ENCODE measurements around the gene NKX1-1. TPM values are rescaled to one million over a fixed set of nuclear protein-coding genes. Genes with fewer than 3 reads are reported as not detected.

NKX1-1 gene
- total and polyA plus RNA-seq, 9 of the 15 experiments (the other 6 are each of a cell fraction or from before 2014, with no cell fraction given), result not detected

DNA sequence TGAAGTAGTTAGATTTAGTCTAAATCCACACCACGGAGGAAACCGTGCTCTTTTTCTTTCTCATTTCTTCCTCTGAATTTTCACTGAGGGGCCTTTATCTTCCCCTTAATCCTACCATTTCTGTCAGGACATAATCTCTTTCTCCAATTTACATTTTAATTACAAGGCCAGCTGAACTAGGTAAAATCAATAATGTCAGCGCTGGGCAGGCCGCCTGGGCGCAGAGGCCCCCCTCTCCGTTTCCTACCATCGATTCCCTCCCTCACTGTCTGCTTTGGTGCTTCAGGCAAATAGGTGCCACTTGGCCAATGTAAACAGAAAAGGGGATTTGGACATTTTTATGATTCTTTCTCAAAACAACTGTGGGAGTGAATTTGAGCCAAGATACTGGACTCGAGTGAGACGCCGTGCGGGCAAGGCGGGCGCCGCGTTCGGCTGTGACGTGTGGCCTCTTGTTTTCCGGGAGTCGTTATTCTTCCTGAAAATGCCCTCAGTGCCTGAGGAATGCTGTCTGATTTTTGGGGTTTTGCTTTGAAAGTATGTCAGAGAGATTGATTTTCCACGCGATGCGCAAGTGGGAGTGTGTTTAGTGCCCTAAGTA is 36.7 kb downstream of the NKX1-1 start:
- ChIA-PET CTCF (ENCODE audit: low intra/inter-chr PET ratio) (no interaction called here), POLR2A (no interaction called here)
- DNase-seq (ENCODE audit: extremely low read depth in 1 of 4, low spot score in 3 of 4) (no peak), FAIRE-seq (no peak), ATAC-seq (no peak)
- H4K20me1 ChIP-seq (replicated peaks; ENCODE audit: control insufficient read depth, insufficient read depth, low read length), result no peaks in the 10 kb centered on the region
- H3K9me3 ChIP-seq (replicated peaks; ENCODE audit: control insufficient read depth, insufficient read depth, low read depth, low read length), result no peaks in the 10 kb centered on the region
- no peaks in the 10 kb centered on the region for H3K79me2 ChIP-seq (ENCODE audit: control insufficient read depth, insufficient read depth, low read length)
- no peaks in the 10 kb centered on the region; the same call in 2 of the 3 replicates for H3K36me3 ChIP-seq (ENCODE audit: control insufficient read depth, insufficient read depth, low read length)
- no peak overlapping the region for H3K9ac ChIP-seq (ENCODE audit: insufficient read depth in 1 of 2, low read depth in 2 of 2, low read length in 2 of 2)
- H2AFZ ChIP-seq (ENCODE audit: low read depth, low read length), result no peak overlapping the region
- in situ Hi-C loops (cut with MboI), result no loop called here
- no TSS peak for BruUV-seq (replicated peaks)
- intact Hi-C loops (cut with micrococcal nuclease), result no loop called here
- TF ChIP-seq CXXC5 (CRISPR knock-in tag; IDR thresholded peaks at IDR 0.05), result no peak
- TF ChIP-seq NFE2L1 (tag; IDR thresholded peaks at IDR 0.05; ENCODE audit: borderline replicate concordance, low read depth), result no peak
- no peak for TF ChIP-seq HMG20B (CRISPR knock-in tag; IDR thresholded peaks at IDR 0.05)
- no peak for TF ChIP-seq EZH2 (IDR thresholded peaks at IDR 0.05; ENCODE audit: borderline replicate concordance, low read depth, low read length)
- TF ChIP-seq, protein P1, sequence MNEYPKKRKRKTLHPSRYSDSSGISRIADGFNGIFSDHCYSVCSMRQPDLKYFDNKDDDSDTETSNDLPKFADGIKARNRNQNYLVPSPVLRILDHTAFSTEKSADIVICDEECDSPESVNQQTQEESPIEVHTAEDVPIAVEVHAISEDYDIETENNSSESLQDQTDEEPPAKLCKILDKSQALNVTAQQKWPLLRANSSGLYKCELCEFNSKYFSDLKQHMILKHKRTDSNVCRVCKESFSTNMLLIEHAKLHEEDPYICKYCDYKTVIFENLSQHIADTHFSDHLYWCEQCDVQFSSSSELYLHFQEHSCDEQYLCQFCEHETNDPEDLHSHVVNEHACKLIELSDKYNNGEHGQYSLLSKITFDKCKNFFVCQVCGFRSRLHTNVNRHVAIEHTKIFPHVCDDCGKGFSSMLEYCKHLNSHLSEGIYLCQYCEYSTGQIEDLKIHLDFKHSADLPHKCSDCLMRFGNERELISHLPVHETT (CRISPR knock-in tag; conservative IDR thresholded peaks at IDR 0.05 in 1 of 2, IDR thresholded peaks at IDR 0.05 in 1 of 2), result no peak
- no peak for TF ChIP-seq SMAD3 (CRISPR knock-in tag; conservative IDR thresholded peaks at IDR 0.05)
- TF ChIP-seq HDAC8 (tag; IDR thresholded peaks at IDR 0.05), result no peak
- TF ChIP-seq POLR2A (conservative IDR thresholded peaks at IDR 0.05), result no peak
- TF ChIP-seq, protein P2, sequence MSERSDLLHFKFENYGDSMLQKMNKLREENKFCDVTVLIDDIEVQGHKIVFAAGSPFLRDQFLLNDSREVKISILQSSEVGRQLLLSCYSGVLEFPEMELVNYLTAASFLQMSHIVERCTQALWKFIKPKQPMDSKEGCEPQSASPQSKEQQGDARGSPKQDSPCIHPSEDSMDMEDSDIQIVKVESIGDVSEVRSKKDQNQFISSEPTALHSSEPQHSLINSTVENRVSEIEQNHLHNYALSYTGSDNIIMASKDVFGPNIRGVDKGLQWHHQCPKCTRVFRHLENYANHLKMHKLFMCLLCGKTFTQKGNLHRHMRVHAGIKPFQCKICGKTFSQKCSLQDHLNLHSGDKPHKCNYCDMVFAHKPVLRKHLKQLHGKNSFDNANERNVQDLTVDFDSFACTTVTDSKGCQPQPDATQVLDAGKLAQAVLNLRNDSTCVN (CRISPR knock-in tag; IDR thresholded peaks at IDR 0.05), result no peak
- TF ChIP-seq NELFE (IDR thresholded peaks at IDR 0.05; ENCODE audit: insufficient read depth, insufficient read length), result no peak
- no peak for TF ChIP-seq TCF7L2 (IDR thresholded peaks at IDR 0.05; ENCODE audit: low read depth, low read length)
- TF ChIP-seq, protein P3, sequence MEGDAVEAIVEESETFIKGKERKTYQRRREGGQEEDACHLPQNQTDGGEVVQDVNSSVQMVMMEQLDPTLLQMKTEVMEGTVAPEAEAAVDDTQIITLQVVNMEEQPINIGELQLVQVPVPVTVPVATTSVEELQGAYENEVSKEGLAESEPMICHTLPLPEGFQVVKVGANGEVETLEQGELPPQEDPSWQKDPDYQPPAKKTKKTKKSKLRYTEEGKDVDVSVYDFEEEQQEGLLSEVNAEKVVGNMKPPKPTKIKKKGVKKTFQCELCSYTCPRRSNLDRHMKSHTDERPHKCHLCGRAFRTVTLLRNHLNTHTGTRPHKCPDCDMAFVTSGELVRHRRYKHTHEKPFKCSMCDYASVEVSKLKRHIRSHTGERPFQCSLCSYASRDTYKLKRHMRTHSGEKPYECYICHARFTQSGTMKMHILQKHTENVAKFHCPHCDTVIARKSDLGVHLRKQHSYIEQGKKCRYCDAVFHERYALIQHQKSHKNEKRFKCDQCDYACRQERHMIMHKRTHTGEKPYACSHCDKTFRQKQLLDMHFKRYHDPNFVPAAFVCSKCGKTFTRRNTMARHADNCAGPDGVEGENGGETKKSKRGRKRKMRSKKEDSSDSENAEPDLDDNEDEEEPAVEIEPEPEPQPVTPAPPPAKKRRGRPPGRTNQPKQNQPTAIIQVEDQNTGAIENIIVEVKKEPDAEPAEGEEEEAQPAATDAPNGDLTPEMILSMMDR (IDR thresholded peaks at IDR 0.05 in 2 of 3, conservative IDR thresholded peaks at IDR 0.05 in 1 of 3; ENCODE audit: insufficient read depth in 2 of 3, low read depth in 1 of 3, low read length in 3 of 3), result no peak
- TF ChIP-seq ZNF253 (CRISPR knock-in tag; conservative IDR thresholded peaks at IDR 0.05), result no peak
- TF ChIP-seq NFRKB (IDR thresholded peaks at IDR 0.05; ENCODE audit: low read depth), result no peak
- H3K4me2 ChIP-seq (ENCODE audit: insufficient read depth, low read length), result no peak overlapping the region
- H3K27ac ChIP-seq (ENCODE audit: extremely low read depth, low read depth, low read length), result no peak overlapping the region
- no peaks in the 10 kb centered on the region for H3K27me3 ChIP-seq (ENCODE audit: control insufficient read depth in 2 of 2, insufficient read depth in 2 of 2, low read length in 2 of 2)
- 91% methylated on average over 22 of the region's 22 CpGs for WGBS (ENCODE audit: insufficient coverage, low coverage, missing lambda C conversion rate)
- no peak overlapping the region for H3K4me3 ChIP-seq
- no peaks in the 10 kb centered on the region for H3K9me1 ChIP-seq (ENCODE audit: control insufficient read depth, insufficient read depth, low read length)
- H3K4me1 ChIP-seq (replicated peaks in 1 of 2; ENCODE audit: control insufficient read depth in 2 of 2, insufficient read depth in 2 of 2, low read length in 2 of 2), result peaks cover 0 to 17% of the 10 kb centered on the region in 2 experiments; a peak in 1 of 5 replicates

Data from K562 (cell line).